ENCODE measurements around the gene NTRK3.

The NTRK3 gene

GRCh38 chr15:88220443-88221335, 35.9 kb downstream of the NTRK3 start:
- Histone ChIP-seq H3K4me3 (ENCODE audit: low read depth, low read length) (no peak overlapping the region), H2BK5ac (ENCODE audit: low read depth, low read length, poor library complexity) (no peak overlapping the region), H3K27ac (ENCODE audit: low read depth, low read length) (no peak overlapping the region), H3K14ac (ENCODE audit: low read length) (no peak overlapping the region), H3K36me3 (ENCODE audit: control insufficient read depth in 1 of 2, insufficient read depth in 2 of 2, low read length in 2 of 2) (no peaks in the 10 kb centered on the region), H3K4ac (ENCODE audit: low read depth, low read length) (no peak overlapping the region), H3K9ac (ENCODE audit: low read length) (no peak overlapping the region), H3K79me2 (ENCODE audit: control insufficient read depth, insufficient read depth, low read length, poor library complexity) (no peaks in the 10 kb centered on the region), H2AFZ (ENCODE audit: insufficient read depth, low read length, poor library complexity) (no peak overlapping the region), H3K9me3 (ENCODE audit: insufficient read depth, low read depth, low read length) (no peaks in the 10 kb centered on the region), H2AK5ac (ENCODE audit: low read length) (no peak overlapping the region), H3K27me3 (ENCODE audit: insufficient read depth, low read length) (no peaks in the 10 kb centered on the region), H3K18ac (ENCODE audit: low read length) (no peak overlapping the region), H3K79me1 (ENCODE audit: low read length) (no peaks in the 10 kb centered on the region), H4K12ac (ENCODE audit: low read depth, low read length) (no peak overlapping the region), H3K4me2 (ENCODE audit: low read length) (no peak overlapping the region), H4K91ac (ENCODE audit: low read depth, low read length) (no peak overlapping the region), H2BK120ac (ENCODE audit: insufficient read depth, low read length, poor library complexity) (no peak overlapping the region), H3K23ac (ENCODE audit: low read length) (no peak overlapping the region), H4K8ac (ENCODE audit: low read depth, low read length) (no peak overlapping the region), H2BK12ac (ENCODE audit: low read length) (no peak overlapping the region), H3K4me1 (ENCODE audit: control insufficient read depth in 1 of 2, insufficient read depth in 2 of 2, low read length in 2 of 2) (no peaks in the 10 kb centered on the region)
- no peak for DNase-seq
- WGBS (ENCODE audit: extremely low coverage, insufficient coverage, insufficient read length) = no CpG with 5 or more reads among the region's 11 CpGs

GRCh38 chr15:88219623-88220022, 36.9 kb downstream of the NTRK3 start:
- Histone ChIP-seq H3K79me2 (ENCODE audit: control insufficient read depth, insufficient read depth, low read length, poor library complexity) (no peaks in the 10 kb centered on the region), H2AK5ac (ENCODE audit: low read length) (no peak overlapping the region), H3K4me1 (ENCODE audit: control insufficient read depth in 1 of 2, insufficient read depth in 2 of 2, low read length in 2 of 2) (no peaks in the 10 kb centered on the region), H3K23ac (ENCODE audit: low read length) (no peak overlapping the region), H2BK5ac (ENCODE audit: low read depth, low read length, poor library complexity) (no peak overlapping the region), H3K9me3 (ENCODE audit: insufficient read depth, low read depth, low read length) (no peaks in the 10 kb centered on the region), H2AFZ (ENCODE audit: insufficient read depth, low read length, poor library complexity) (no peak overlapping the region), H3K4me2 (ENCODE audit: low read length) (no peak overlapping the region), H3K14ac (ENCODE audit: low read length) (no peak overlapping the region), H3K9ac (ENCODE audit: low read length) (no peak overlapping the region), H3K79me1 (ENCODE audit: low read length) (no peaks in the 10 kb centered on the region), H2BK120ac (ENCODE audit: insufficient read depth, low read length, poor library complexity) (no peak overlapping the region), H4K12ac (ENCODE audit: low read depth, low read length) (no peak overlapping the region), H3K27ac (ENCODE audit: low read depth, low read length) (no peak overlapping the region), H3K36me3 (ENCODE audit: control insufficient read depth in 1 of 2, insufficient read depth in 2 of 2, low read length in 2 of 2) (no peaks in the 10 kb centered on the region), H3K4me3 (ENCODE audit: low read depth, low read length) (no peak overlapping the region), H3K18ac (ENCODE audit: low read length) (no peak overlapping the region), H3K4ac (ENCODE audit: low read depth, low read length) (no peak overlapping the region), H4K91ac (ENCODE audit: low read depth, low read length) (no peak overlapping the region), H3K27me3 (ENCODE audit: insufficient read depth, low read length) (no peaks in the 10 kb centered on the region), H2BK12ac (ENCODE audit: low read length) (no peak overlapping the region), H4K8ac (ENCODE audit: low read depth, low read length) (no peak overlapping the region)
- DNase-seq = no peak
- no CpG with 5 or more reads among the region's 3 CpGs for WGBS (ENCODE audit: extremely low coverage, insufficient coverage, insufficient read length)

- H4K8ac ChIP-seq (ENCODE audit: low read depth, low read length) = no peak overlapping the region
- H3K4me3 ChIP-seq (ENCODE audit: low read depth, low read length) = no peak overlapping the region
- H3K14ac ChIP-seq (ENCODE audit: low read length) = no peak overlapping the region
- no peak for DNase-seq
- H2BK12ac ChIP-seq (ENCODE audit: low read length) = no peak overlapping the region
- no peak overlapping the region for H2BK120ac ChIP-seq (ENCODE audit: insufficient read depth, low read length, poor library complexity)
- no peak overlapping the region for H2AFZ ChIP-seq (ENCODE audit: insufficient read depth, low read length, poor library complexity)
- no peaks in the 10 kb centered on the region for H3K27me3 ChIP-seq (ENCODE audit: insufficient read depth, low read length)
- H3K79me2 ChIP-seq (ENCODE audit: control insufficient read depth, insufficient read depth, low read length, poor library complexity) = no peaks in the 10 kb centered on the region
- H3K9me3 ChIP-seq (ENCODE audit: insufficient read depth, low read depth, low read length) = no peaks in the 10 kb centered on the region
- H3K23ac ChIP-seq (ENCODE audit: low read length) = no peak overlapping the region
- no peak overlapping the region for H4K12ac ChIP-seq (ENCODE audit: low read depth, low read length)
- no peak overlapping the region for H4K91ac ChIP-seq (ENCODE audit: low read depth, low read length)
- H2AK5ac ChIP-seq (ENCODE audit: low read length) = no peak overlapping the region
- H3K4me2 ChIP-seq (ENCODE audit: low read length) = no peak overlapping the region
- H3K9ac ChIP-seq (ENCODE audit: low read length) = no peak overlapping the region
- no peaks in the 10 kb centered on the region for H3K4me1 ChIP-seq (ENCODE audit: control insufficient read depth in 1 of 2, insufficient read depth in 2 of 2, low read length in 2 of 2)
- H2BK5ac ChIP-seq (ENCODE audit: low read depth, low read length, poor library complexity) = no peak overlapping the region
- H3K4ac ChIP-seq (ENCODE audit: low read depth, low read length) = no peak overlapping the region
- H3K79me1 ChIP-seq (ENCODE audit: low read length) = no peaks in the 10 kb centered on the region
- H3K36me3 ChIP-seq (ENCODE audit: control insufficient read depth in 1 of 2, insufficient read depth in 2 of 2, low read length in 2 of 2) = no peaks in the 10 kb centered on the region
- no CpG with 5 or more reads among the region's 9 CpGs for WGBS (ENCODE audit: extremely low coverage, insufficient coverage, insufficient read length)
- no peak overlapping the region for H3K18ac ChIP-seq (ENCODE audit: low read length)
- H3K27ac ChIP-seq (ENCODE audit: low read depth, low read length) = no peak overlapping the region
These were observed 37.9 kb downstream of the NTRK3 start for GRCh38 chr15:88218557-88219221.

- Histone ChIP-seq H3K27me3 (ENCODE audit: insufficient read depth, low read length) (no peaks in the 10 kb centered on the region), H4K12ac (ENCODE audit: low read depth, low read length) (no peak overlapping the region), H3K9me3 (ENCODE audit: insufficient read depth, low read depth, low read length) (no peaks in the 10 kb centered on the region), H3K23ac (ENCODE audit: low read length) (no peak overlapping the region), H2BK5ac (ENCODE audit: low read depth, low read length, poor library complexity) (no peak overlapping the region), H3K4ac (ENCODE audit: low read depth, low read length) (no peak overlapping the region), H3K4me2 (ENCODE audit: low read length) (no peak overlapping the region), H2AFZ (ENCODE audit: insufficient read depth, low read length, poor library complexity) (no peak overlapping the region), H3K27ac (ENCODE audit: low read depth, low read length) (no peak overlapping the region), H3K79me1 (ENCODE audit: low read length) (no peaks in the 10 kb centered on the region), H4K91ac (ENCODE audit: low read depth, low read length) (no peak overlapping the region), H3K36me3 (ENCODE audit: control insufficient read depth in 1 of 2, insufficient read depth in 2 of 2, low read length in 2 of 2) (no peaks in the 10 kb centered on the region), H3K14ac (ENCODE audit: low read length) (no peak overlapping the region), H4K8ac (ENCODE audit: low read depth, low read length) (no peak overlapping the region), H3K18ac (ENCODE audit: low read length) (no peak overlapping the region), H2AK5ac (ENCODE audit: low read length) (no peak overlapping the region), H3K4me3 (ENCODE audit: low read depth, low read length) (no peak overlapping the region), H2BK12ac (ENCODE audit: low read length) (no peak overlapping the region), H3K9ac (ENCODE audit: low read length) (no peak overlapping the region), H3K4me1 (ENCODE audit: control insufficient read depth in 1 of 2, insufficient read depth in 2 of 2, low read length in 2 of 2) (no peaks in the 10 kb centered on the region), H3K79me2 (ENCODE audit: control insufficient read depth, insufficient read depth, low read length, poor library complexity) (no peaks in the 10 kb centered on the region), H2BK120ac (ENCODE audit: insufficient read depth, low read length, poor library complexity) (no peak overlapping the region)
- WGBS (ENCODE audit: extremely low coverage, insufficient coverage, insufficient read length) = no CpG with 5 or more reads among the region's 16 CpGs
- no peak for DNase-seq
These were observed 41.4 kb downstream of the NTRK3 start for GRCh38 chr15:88215066-88215648.

Data from trophoblast cell (in vitro differentiated cells and primary cell).